PFSK-1 (cell line): ENCODE measurements around the gene PELO.

Experiments
- POLR2AphosphoS5 ChIP-seq: IDR thresholded peaks from 2 replicates; pipeline ENCODE4 v1.6.1; 2012; ENCODE audit warnings: low read depth, mild to moderate bottlenecking, control low read depth, low read length, moderate library complexity
- REST ChIP-seq, 2 experiments: IDR thresholded peaks; 2 replicates each; pipeline versions ENCODE4 v1.6.1 to v1.8.0; 2011 to 2012; ENCODE audit warnings: low read depth in 2 of 2, low read length in 2 of 2, control low read depth in 1 of 2, inconsistent platforms in 1 of 2, mild to moderate bottlenecking in 1 of 2, moderate library complexity in 1 of 2; ENCODE audit not compliant: insufficient read depth in 1 of 2
- SIN3A ChIP-seq: IDR thresholded peaks from 2 replicates; pipeline ENCODE4 v1.6.1; 2012; ENCODE audit warnings: mild to moderate bottlenecking, low read length, moderate library complexity, borderline replicate concordance; ENCODE audit not compliant: insufficient read depth
- TAF1 ChIP-seq: IDR thresholded peaks from 2 replicates; pipeline ENCODE4 v1.6.1; 2012; ENCODE audit warnings: low read length, control low read depth, borderline replicate concordance; ENCODE audit not compliant: insufficient read depth

GRCh38 chr5:52824827-52825226 lies 37.1 kb downstream of the PELO start:
- TF ChIP-seq REST (IDR thresholded peaks at IDR 0.05; ENCODE audit: insufficient read depth in 1 of 2, low read depth in 2 of 2, low read length in 2 of 2) (no peak), POLR2AphosphoS5 (no peak), SIN3A (no peak), TAF1 (no peak)
